Activated CD4-positive, alpha-beta T cell treated with anti-CD3 and anti-CD28 coated beads, Interleukin-2, amount 50 U/mL, for 4 hours (primary cell): ENCODE data around the gene ATP5ME.
"Not testable (repeated sequence)": the region's sequence is repeated elsewhere in the genome, so short reads cannot be mapped to it uniquely, and the experiment has no call there.

Source experiments
- DNase-seq, 2 experiments: peaks; one replicate each; pipeline ENCODE4 v3.0.0-alpha.2; 2020

ATP5ME gene

GRCh38 chr4:653831-654502, 20.1 kb downstream of the ATP5ME start:
- DNase-seq, result no peak

- no peak for DNase-seq
These were observed 20.8 kb downstream of the ATP5ME start for GRCh38 chr4:653080-653821.

- no peak for DNase-seq
These were observed 22.0 kb downstream of the ATP5ME start for GRCh38 chr4:651884-652642.

GRCh38 chr4:650951-651883, 22.9 kb downstream of the ATP5ME start:
- DNase-seq, result no peak

- DNase-seq, result no peak
These were observed 23.6 kb downstream of the ATP5ME start for GRCh38 chr4:650461-650860.

- no peak for DNase-seq
These were observed 24.2 kb downstream of the ATP5ME start for GRCh38 chr4:649751-650310.

- no peak for DNase-seq
These were observed 24.8 kb downstream of the ATP5ME start for GRCh38 chr4:649293-649625.

GRCh38 chr4:648579-649292, 25.3 kb downstream of the ATP5ME start:
- no peak for DNase-seq

- no peak for DNase-seq
These were observed 26.6 kb downstream of the ATP5ME start for GRCh38 chr4:647481-647880.

- DNase-seq, result no peak
These were observed 27.6 kb downstream of the ATP5ME start for GRCh38 chr4:646460-646859.

GRCh38 chr4:642366-642765, 31.7 kb downstream of the ATP5ME start:
- DNase-seq, result not testable (repeated sequence)

- no peak for DNase-seq
These were observed 36.4 kb downstream of the ATP5ME start for GRCh38 chr4:637536-638280.

GRCh38 chr4:636628-637159, 37.4 kb downstream of the ATP5ME start:
- no peak for DNase-seq

GRCh38 chr4:635851-636627, 38.0 kb downstream of the ATP5ME start:
- no peak for DNase-seq

GRCh38 chr4:635066-635835, 38.8 kb downstream of the ATP5ME start:
- DNase-seq, result not testable (repeated sequence)

- DNase-seq, result no peak
These were observed 39.5 kb downstream of the ATP5ME start for GRCh38 chr4:634599-634985.

GRCh38 chr4:633976-634598, 40.0 kb downstream of the ATP5ME start:
- DNase-seq, result no peak

- no peak for DNase-seq
These were observed 40.7 kb downstream of the ATP5ME start for GRCh38 chr4:633406-633805.

- no peak for DNase-seq
These were observed 41.1 kb downstream of the ATP5ME start for GRCh38 chr4:632926-633325.
